HUES64 (cell line): Measurements from ENCODE around the gene MROH2A.

Experiments used
- H3K27ac ChIP-seq: 2 replicates; pipeline ENCODE4 v1.7.0; 2013; ENCODE audit warnings: low read depth, low read length, inconsistent platforms
- H3K27me3 ChIP-seq: 2 replicates; pipeline ENCODE4 v1.6.1; 2013; ENCODE audit warnings: mild to moderate bottlenecking, low read length; ENCODE audit not compliant: insufficient read depth
- H3K36me3 ChIP-seq: 2 replicates; pipeline ENCODE4 v1.6.1; 2013; ENCODE audit warnings: mild to moderate bottlenecking, low read length; ENCODE audit not compliant: insufficient read depth
- H3K4me1 ChIP-seq: 2 replicates; pipeline ENCODE4 v1.6.1; 2013; ENCODE audit warnings: mild to moderate bottlenecking, low read length, moderate library complexity; ENCODE audit not compliant: insufficient read depth
- H3K4me3 ChIP-seq: 2 replicates; pipeline ENCODE4 v1.5.1; 2013; ENCODE audit warnings: mild to moderate bottlenecking, low read length, moderate library complexity
- H3K9ac ChIP-seq: 2 replicates; pipeline ENCODE4 v1.6.1; 2013; ENCODE audit warnings: mild to moderate bottlenecking, low read depth, low read length
- H3K9me3 ChIP-seq: 2 replicates; pipeline ENCODE4 v1.6.1; 2013; ENCODE audit warnings: low read depth, low read length; ENCODE audit not compliant: insufficient read depth
- WGBS: fragments of 150-250, 120-280 bp; methylation state at CpG from one replicate; pipeline ENCODE4 v1.1.7; 2013; ENCODE audit warnings: missing lambda C conversion rate; 5-methylcytosine and 5-hydroxymethylcytosine counted together

MROH2A gene

DNA sequence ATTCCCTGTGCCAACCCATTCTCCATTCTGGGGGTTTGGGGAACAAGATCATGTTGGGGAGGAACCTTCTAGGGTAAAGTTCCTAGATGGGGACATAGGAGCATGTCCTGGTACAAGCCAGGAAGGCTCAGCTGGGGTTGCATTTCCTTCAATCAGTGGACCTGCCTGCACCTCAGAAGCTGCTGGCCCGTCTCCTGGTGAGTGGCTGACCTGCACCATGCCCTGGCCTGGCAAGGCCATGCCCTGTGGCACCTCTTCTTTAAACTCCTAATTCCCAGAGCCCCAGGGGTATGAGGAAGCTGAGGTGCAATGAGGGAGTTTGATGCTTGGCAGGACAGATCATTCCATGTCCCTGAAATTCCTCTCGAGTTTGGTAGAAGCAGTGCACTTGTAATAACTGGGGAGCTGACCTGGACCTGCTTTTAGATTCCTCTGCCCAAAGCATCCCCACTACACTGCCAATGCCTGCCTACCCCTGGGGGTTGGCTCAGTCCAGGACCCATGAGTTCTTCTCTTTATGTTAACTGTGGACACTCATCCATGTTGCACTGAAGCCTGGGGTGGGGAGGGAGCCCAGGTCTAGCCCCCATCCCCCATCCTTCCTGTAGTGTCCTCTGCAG, 25.3 kb downstream of the MROH2A start:
- H3K36me3 ChIP-seq = no peaks in the 10 kb centered on the region
- no peaks in the 10 kb centered on the region for H3K9me3 ChIP-seq
- no peak overlapping the region for H3K9ac ChIP-seq
- no peaks in the 10 kb centered on the region for H3K4me1 ChIP-seq
- H3K27ac ChIP-seq = no peak overlapping the region
- no peak overlapping the region for H3K4me3 ChIP-seq
- H3K27me3 ChIP-seq = no peaks in the 10 kb centered on the region
- WGBS = 92% methylated on average over 2 of the region's 2 CpGs

- 77% methylated on average over 8 of the region's 8 CpGs for WGBS
- Histone ChIP-seq H3K36me3 (no peaks in the 10 kb centered on the region), H3K27me3 (no peaks in the 10 kb centered on the region), H3K4me3 (no peak overlapping the region), H3K9ac (no peak overlapping the region), H3K4me1 (no peaks in the 10 kb centered on the region), H3K9me3 (no peaks in the 10 kb centered on the region), H3K27ac (no peak overlapping the region)
Measured at GRCh38 chr2:233803994-233804393, 25.9 kb downstream of the MROH2A start.

- no peak overlapping the region for H3K4me3 ChIP-seq
Measured at GRCh38 chr2:233807215-233807865, 29.2 kb downstream of the MROH2A start.

GRCh38 chr2:233807966-233808935, 30.1 kb downstream of the MROH2A start:
- Histone ChIP-seq H3K27me3 (no peaks in the 10 kb centered on the region), H3K4me1 (no peaks in the 10 kb centered on the region), H3K36me3 (no peaks in the 10 kb centered on the region), H3K9ac (no peak overlapping the region), H3K9me3 (no peaks in the 10 kb centered on the region), H3K4me3 (no peak overlapping the region), H3K27ac (no peak overlapping the region)
- WGBS = 87% methylated on average over 10 of the region's 10 CpGs

More at GRCh38 chr2:233807215-233807865, 29.2 kb downstream of the MROH2A start:
- no peaks in the 10 kb centered on the region for H3K4me1 ChIP-seq
- no peak overlapping the region for H3K27ac ChIP-seq
- 90% methylated on average over 12 of the region's 12 CpGs for WGBS
- H3K27me3 ChIP-seq = no peaks in the 10 kb centered on the region
- no peaks in the 10 kb centered on the region for H3K36me3 ChIP-seq
- H3K9me3 ChIP-seq = no peaks in the 10 kb centered on the region
- H3K9ac ChIP-seq = no peak overlapping the region

GRCh38 chr2:233810385-233810784, 32.3 kb downstream of the MROH2A start:
- Histone ChIP-seq H3K27me3 (no peaks in the 10 kb centered on the region), H3K4me3 (no peak overlapping the region), H3K9me3 (no peaks in the 10 kb centered on the region), H3K27ac (no peak overlapping the region), H3K4me1 (no peaks in the 10 kb centered on the region), H3K9ac (no peak overlapping the region), H3K36me3 (no peaks in the 10 kb centered on the region)
- 90% methylated on average over 6 of the region's 6 CpGs for WGBS

GRCh38 chr2:233811087-233811486, 33.0 kb downstream of the MROH2A start:
- Histone ChIP-seq H3K9ac (no peak overlapping the region), H3K9me3 (no peaks in the 10 kb centered on the region), H3K4me3 (no peak overlapping the region), H3K4me1 (no peaks in the 10 kb centered on the region), H3K36me3 (no peaks in the 10 kb centered on the region), H3K27me3 (no peaks in the 10 kb centered on the region), H3K27ac (no peak overlapping the region)
- 87% methylated on average over 4 of the region's 4 CpGs for WGBS

GRCh38 chr2:233811732-233812131, 33.6 kb downstream of the MROH2A start:
- Histone ChIP-seq H3K9me3 (no peaks in the 10 kb centered on the region), H3K4me3 (no peak overlapping the region), H3K27ac (no peak overlapping the region), H3K9ac (no peak overlapping the region), H3K27me3 (no peaks in the 10 kb centered on the region), H3K4me1 (no peaks in the 10 kb centered on the region), H3K36me3 (no peaks in the 10 kb centered on the region)
- 94% methylated on average over 8 of the region's 8 CpGs for WGBS

- Histone ChIP-seq H3K9me3 (no peaks in the 10 kb centered on the region), H3K27ac (no peak overlapping the region), H3K9ac (no peak overlapping the region), H3K36me3 (no peaks in the 10 kb centered on the region), H3K4me1 (no peaks in the 10 kb centered on the region), H3K27me3 (no peaks in the 10 kb centered on the region), H3K4me3 (no peak overlapping the region)
- WGBS = 84% methylated on average over 3 of the region's 3 CpGs
Measured at GRCh38 chr2:233813236-233814055, 35.3 kb downstream of the MROH2A start.

DNA sequence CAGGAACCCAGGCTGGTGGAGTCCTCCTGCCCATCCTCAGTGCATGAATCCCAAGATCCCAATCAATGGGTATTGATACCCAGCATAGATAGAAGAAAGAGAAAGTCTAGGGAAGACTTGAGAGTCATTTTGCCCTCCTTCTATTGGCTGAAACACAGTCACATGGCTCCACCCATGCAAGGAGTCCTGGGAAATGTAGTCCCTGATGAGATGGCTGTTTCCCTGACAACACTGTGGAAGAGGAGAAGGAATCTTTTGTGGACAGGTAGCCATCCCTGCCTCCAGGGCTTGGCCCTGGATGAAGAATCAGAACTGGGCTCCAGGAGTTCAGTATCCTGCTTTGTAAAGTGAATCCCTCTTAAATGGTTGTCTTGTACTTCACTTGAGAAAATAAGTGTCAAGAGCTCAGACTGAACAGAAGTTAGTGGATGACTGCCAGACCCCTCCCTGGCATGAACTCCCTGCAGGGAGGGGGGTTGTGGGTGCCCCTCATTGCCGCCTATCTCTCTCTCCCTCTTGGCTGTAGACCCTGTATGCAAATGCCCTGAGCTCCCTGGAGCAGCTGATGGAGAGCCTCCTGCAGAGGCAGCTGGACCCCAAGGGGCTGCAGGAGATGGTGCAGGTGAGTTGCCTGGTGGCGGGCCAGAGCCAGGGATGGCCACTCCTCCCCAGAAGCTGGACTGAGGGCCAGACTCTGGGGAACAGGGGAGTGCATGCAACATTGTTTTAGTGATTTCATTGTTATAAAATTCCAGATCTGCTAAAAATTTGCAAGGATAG, 36.1 kb downstream of the MROH2A start:
- Histone ChIP-seq H3K27ac (no peak overlapping the region), H3K36me3 (no peaks in the 10 kb centered on the region), H3K4me3 (no peak overlapping the region), H3K9ac (no peak overlapping the region), H3K9me3 (no peaks in the 10 kb centered on the region), H3K4me1 (no peaks in the 10 kb centered on the region), H3K27me3 (no peaks in the 10 kb centered on the region)
- 85% methylated on average over 2 of the region's 2 CpGs for WGBS

- Histone ChIP-seq H3K4me3 (no peak overlapping the region), H3K36me3 (no peaks in the 10 kb centered on the region), H3K27me3 (no peaks in the 10 kb centered on the region), H3K4me1 (no peaks in the 10 kb centered on the region), H3K27ac (no peak overlapping the region), H3K9me3 (no peaks in the 10 kb centered on the region), H3K9ac (no peak overlapping the region)
- 83% methylated on average over 5 of the region's 6 CpGs for WGBS
Measured at GRCh38 chr2:233815861-233816260, 37.7 kb downstream of the MROH2A start.
